Uterus (tissue), 2 donors: Measurements from ENCODE around the gene KCNH1.

Source experiments
- CTCF ChIP-seq, 4 experiments: fragments of 200-600 bp in 2 of 4; fragments of 450-650 bp in 2 of 4; sonication (generic) in 2 of 4; IDR thresholded peaks; one replicate each; pipeline ENCODE4 v1.5.1; 2016 to 2019; ENCODE audit warnings: antibody characterized with exemption in 4 of 4, mild to moderate bottlenecking in 2 of 4, moderate library complexity in 1 of 4
- POLR2A ChIP-seq, 2 donors: fragments of 450-650 bp; IDR thresholded peaks; one replicate each; pipeline ENCODE4 v1.6.1; 2016; ENCODE audit warnings: antibody characterized with exemption in 2 of 2, mild to moderate bottlenecking in 1 of 2, moderate library complexity in 1 of 2

- no peak for TF ChIP-seq CTCF (IDR thresholded peaks at IDR 0.05)
- no peak for TF ChIP-seq POLR2A (IDR thresholded peaks at IDR 0.05)
Measured at GRCh38 chr1:210662291-210663050, 471.5 kb downstream of the KCNH1 start.
